ENCODE measurements around the gene SLC5A6.

The SLC5A6 gene

DNA sequence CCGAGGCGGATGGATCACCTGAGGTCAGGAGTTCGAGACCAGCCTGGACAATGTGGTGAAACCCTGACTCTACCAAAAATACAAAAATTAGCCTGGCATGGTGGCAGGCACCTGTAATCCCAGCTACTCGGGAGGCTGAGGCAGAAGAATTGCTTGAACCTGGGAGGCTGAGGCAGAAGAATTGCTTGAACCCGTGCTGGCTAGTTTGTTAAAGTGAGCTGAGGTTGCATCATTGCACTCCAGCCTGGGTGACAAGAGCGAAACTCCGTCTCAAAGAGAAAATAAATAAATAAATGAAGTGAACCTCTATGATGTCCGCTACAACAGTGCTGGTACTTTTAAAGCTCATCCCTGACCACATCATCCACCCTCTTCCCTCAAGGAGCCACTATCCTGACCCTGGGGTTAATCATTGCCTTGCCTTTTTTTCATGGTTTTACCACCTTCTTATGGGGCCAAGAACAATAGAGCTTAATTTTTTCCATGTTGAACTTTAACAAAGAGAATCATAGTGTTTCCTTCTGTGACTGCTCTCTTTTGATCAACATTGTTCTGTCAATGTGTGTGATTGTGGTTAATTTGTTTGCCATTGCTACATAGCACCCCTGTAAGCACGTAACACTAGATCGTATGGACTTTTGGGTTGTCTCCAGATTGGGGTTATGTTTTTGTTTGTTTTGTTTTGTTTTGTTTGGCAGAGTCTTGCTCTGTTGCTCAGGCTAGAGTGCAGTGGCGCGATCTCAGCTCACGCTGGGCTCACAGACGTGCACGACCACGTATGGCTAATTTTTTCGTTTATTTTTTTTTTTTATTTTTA, 17.3 kb downstream of the SLC5A6 start:
- TF ChIP-seq TCF12 (IDR thresholded peaks at IDR 0.05; ENCODE audit: low read depth) = no peak
- TF ChIP-seq REST (IDR thresholded peaks at IDR 0.05; ENCODE audit: low read depth) = no peak

- TF ChIP-seq RAD21 (IDR thresholded peaks at IDR 0.05; ENCODE audit: low read depth) (peak; percentile 71), TAF1 (IDR thresholded peaks at IDR 0.05; ENCODE audit: low read depth) (no peak)
Measured at GRCh38 chr2:27191070-27191829, 20.8 kb downstream of the SLC5A6 start.

GRCh38 chr2:27189989-27190388, 22.1 kb downstream of the SLC5A6 start:
- no peak for TF ChIP-seq MAX (IDR thresholded peaks at IDR 0.05)

DNA sequence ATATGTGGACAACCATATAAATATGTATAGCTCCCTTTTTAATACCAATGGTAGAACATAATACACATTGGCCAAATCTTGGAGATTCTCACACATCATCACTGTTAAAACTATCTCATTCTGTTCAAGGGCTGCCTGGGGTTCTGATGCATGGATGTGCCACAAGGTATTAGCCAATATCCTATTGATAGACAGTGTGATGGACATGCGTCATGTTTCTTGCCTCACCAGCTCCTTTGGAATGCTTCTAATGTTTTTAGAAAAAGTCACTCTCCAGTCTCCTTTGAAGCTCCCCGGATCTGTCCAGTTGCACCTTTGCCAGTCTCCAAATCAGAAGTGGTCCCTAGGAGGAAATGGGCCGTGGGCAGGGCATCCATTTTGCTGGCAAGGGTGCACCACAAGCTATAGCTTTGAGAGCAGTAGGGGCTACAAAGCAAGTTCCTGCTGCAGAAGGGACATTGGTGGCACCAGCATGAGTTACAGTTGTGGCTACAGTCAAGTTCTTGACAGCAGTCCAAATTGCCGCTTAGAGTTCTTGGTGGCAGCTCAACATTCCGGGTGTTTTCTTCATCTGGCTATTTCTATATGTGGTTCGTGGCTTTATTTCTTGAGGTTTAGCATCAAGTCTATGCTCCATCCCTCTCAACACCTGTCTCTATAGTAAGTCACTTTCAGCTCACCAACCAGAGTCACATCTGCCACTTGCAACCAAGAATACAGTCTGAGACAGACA, 25.3 kb downstream of the SLC5A6 start:
- no peak for TF ChIP-seq CEBPB (IDR thresholded peaks at IDR 0.05)
- TF ChIP-seq TAF1 (IDR thresholded peaks at IDR 0.05; ENCODE audit: low read depth) = no peak
- TF ChIP-seq MAX (IDR thresholded peaks at IDR 0.05) = no peak
- TF ChIP-seq RAD21 (IDR thresholded peaks at IDR 0.05; ENCODE audit: low read depth) = no peak
- no peak for TF ChIP-seq ZBTB7A (IDR thresholded peaks at IDR 0.05; ENCODE audit: low read depth)
- no peak for TF ChIP-seq CREB1 (IDR thresholded peaks at IDR 0.05; ENCODE audit: low read depth)
- TF ChIP-seq NFIC (IDR thresholded peaks at IDR 0.05) = no peak
- TF ChIP-seq REST (IDR thresholded peaks at IDR 0.05; ENCODE audit: low read depth) = no peak
- no peak for TF ChIP-seq YY1 (IDR thresholded peaks at IDR 0.05; ENCODE audit: low read depth)
- no peak for TF ChIP-seq EP300 (IDR thresholded peaks at IDR 0.05; ENCODE audit: borderline replicate concordance)
- TF ChIP-seq TEAD4 (IDR thresholded peaks at IDR 0.05) = no peak
- TF ChIP-seq, protein P1, sequence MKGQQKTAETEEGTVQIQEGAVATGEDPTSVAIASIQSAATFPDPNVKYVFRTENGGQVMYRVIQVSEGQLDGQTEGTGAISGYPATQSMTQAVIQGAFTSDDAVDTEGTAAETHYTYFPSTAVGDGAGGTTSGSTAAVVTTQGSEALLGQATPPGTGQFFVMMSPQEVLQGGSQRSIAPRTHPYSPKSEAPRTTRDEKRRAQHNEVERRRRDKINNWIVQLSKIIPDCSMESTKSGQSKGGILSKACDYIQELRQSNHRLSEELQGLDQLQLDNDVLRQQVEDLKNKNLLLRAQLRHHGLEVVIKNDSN (IDR thresholded peaks at IDR 0.05) = no peak
- TF ChIP-seq FOXM1 (IDR thresholded peaks at IDR 0.05; ENCODE audit: borderline replicate concordance, low read depth) = no peak
- no peak for TF ChIP-seq EGR1 (IDR thresholded peaks at IDR 0.05)

DNA sequence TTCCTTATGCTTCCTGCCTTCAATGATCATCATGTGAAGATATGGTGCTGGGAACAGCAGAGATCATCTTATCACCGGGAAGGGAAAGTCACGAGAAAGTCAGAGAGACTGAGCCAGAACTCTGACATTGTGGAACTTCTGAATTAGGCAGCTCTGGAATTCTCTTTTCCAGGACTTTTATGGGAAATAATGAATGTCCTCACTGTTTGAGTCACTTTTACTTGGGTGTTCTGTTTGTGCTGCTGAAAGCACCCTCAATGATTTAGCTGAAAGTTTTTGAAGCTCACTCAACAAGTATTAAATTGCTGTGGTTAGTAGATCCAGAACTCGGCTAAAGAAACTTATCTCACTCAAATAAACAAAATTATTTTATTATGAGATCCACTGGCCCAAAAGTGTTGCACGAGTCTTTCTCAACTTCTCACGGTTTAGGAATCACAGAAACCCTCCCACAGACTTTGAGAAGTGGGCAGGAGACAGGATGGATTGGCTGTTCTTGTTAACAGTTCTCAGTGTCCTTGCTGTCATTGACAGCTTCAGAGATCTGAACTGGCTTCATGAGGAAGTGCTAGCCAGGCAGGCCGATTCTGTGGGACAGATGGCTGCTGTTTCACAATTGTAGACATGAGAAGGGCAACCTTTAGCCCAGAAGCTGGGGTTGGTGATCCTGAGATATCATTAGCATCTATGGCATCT, 26.6 kb downstream of the SLC5A6 start:
- TF ChIP-seq, protein P1 (IDR thresholded peaks at IDR 0.05) = no peak
- TF ChIP-seq CREB1 (IDR thresholded peaks at IDR 0.05; ENCODE audit: low read depth) (no peak), RAD21 (IDR thresholded peaks at IDR 0.05; ENCODE audit: low read depth) (no peak), ZBTB7A (IDR thresholded peaks at IDR 0.05; ENCODE audit: low read depth) (no peak), YY1 (IDR thresholded peaks at IDR 0.05; ENCODE audit: low read depth) (no peak), NFIC (IDR thresholded peaks at IDR 0.05) (no peak), TAF1 (IDR thresholded peaks at IDR 0.05; ENCODE audit: low read depth) (no peak), REST (IDR thresholded peaks at IDR 0.05; ENCODE audit: low read depth) (no peak)

All from Ishikawa (cell line).